Fibroblast of lung (primary cell): ENCODE results near the gene NAA60. TPM values are rescaled to one million over a fixed set of nuclear protein-coding genes. Genes with fewer than 3 reads are reported as not detected.

ENCODE experiments used
- DNase-seq, 2 donors: peaks; one replicate each; pipeline versions ENCODE4 v3.0.0 to v3.0.0-alpha.2; 2010; ENCODE audit warnings: low read depth in 2 of 2
- H2AFZ ChIP-seq: 2 replicates; pipeline ENCODE4 v1.5.1; 2012; ENCODE audit warnings: low read length, control low read depth, inconsistent platforms
- H3K27ac ChIP-seq: 2 replicates; pipeline ENCODE4 v1.5.1; 2011; ENCODE audit warnings: low read length, control low read depth; ENCODE audit not compliant: insufficient read depth
- H3K27me3 ChIP-seq: 2 replicates; pipeline ENCODE4 v1.5.1; 2011; ENCODE audit warnings: mild to moderate bottlenecking, low read length; ENCODE audit not compliant: control insufficient read depth, insufficient read depth
- H3K36me3 ChIP-seq: 2 replicates; pipeline ENCODE4 v1.5.1; 2011; ENCODE audit warnings: low read length; ENCODE audit not compliant: control insufficient read depth, insufficient read depth
- H3K4me1 ChIP-seq: 2 replicates; pipeline ENCODE4 v1.5.1; 2011; ENCODE audit warnings: low read length; ENCODE audit not compliant: control insufficient read depth, insufficient read depth; ENCODE audit errors: extremely low read depth
- H3K4me2 ChIP-seq: 2 replicates; pipeline ENCODE4 v1.5.1; 2011; ENCODE audit warnings: low read length, control low read depth; ENCODE audit not compliant: insufficient read depth; ENCODE audit errors: extremely low read depth
- H3K4me3 ChIP-seq, 4 experiments: fragments of 200-600 bp in 1 of 4; sonication (generic) in 1 of 4; replicated peaks in 1 of 4; 2 replicates each; pipeline ENCODE4 v1.5.1; 2011 to 2016; ENCODE audit warnings: low read length in 4 of 4, low read depth in 3 of 4, mild to moderate bottlenecking in 3 of 4, control low read depth in 2 of 4, inconsistent platforms in 1 of 4, mixed read lengths in 1 of 4; ENCODE audit not compliant: insufficient read depth in 1 of 4; ENCODE audit errors: control extremely low read depth in 1 of 4
- H3K79me2 ChIP-seq: 2 replicates; pipeline ENCODE4 v1.5.1; 2012; ENCODE audit warnings: mild to moderate bottlenecking, low read length, inconsistent platforms; ENCODE audit not compliant: control insufficient read depth, insufficient read depth
- H3K9ac ChIP-seq: 2 replicates; pipeline ENCODE4 v1.5.1; 2011; ENCODE audit warnings: mild to moderate bottlenecking, low read length, control low read depth; ENCODE audit not compliant: insufficient read depth
- H3K9me3 ChIP-seq: 2 replicates; pipeline ENCODE4 v1.5.1; 2012; ENCODE audit warnings: low read depth, low read length; ENCODE audit not compliant: control insufficient read depth, insufficient read depth
- H4K20me1 ChIP-seq: 2 replicates; pipeline ENCODE4 v1.5.1; 2011; ENCODE audit warnings: low read length; ENCODE audit not compliant: control insufficient read depth, insufficient read depth; ENCODE audit errors: extremely low read depth
- EZH2 ChIP-seq: IDR thresholded peaks from 2 replicates; pipeline ENCODE4 v1.5.1; 2012; ENCODE audit warnings: low read length, control low read depth, mild to moderate bottlenecking; ENCODE audit errors: missing control alignments
- polyA plus RNA-seq, 2 donors: library from polyadenylated mRNA; depleted of rRNA in 1 of 2; stranded (reverse) in 1 of 2; unstranded in 1 of 2; fragments of >200 nt; gene quantifications; 2 replicates each; pipeline ENCODE4 v1.2.1, GENCODE V29; 2011 to 2012; ENCODE audit warnings: missing spikeins in 1 of 2
- total RNA-seq: library from RNA; depleted of rRNA; stranded (reverse); fragments of >200 nt; gene quantifications from 2 replicates; pipeline ENCODE4 v1.2.1, GENCODE V29; 2014
- TF ChIP-seq, protein P1 (sequence below), 2 donors: IDR thresholded peaks in 1 of 2; conservative IDR thresholded peaks in 1 of 2; 1 replicate in 1 of 2; 2 replicates in 1 of 2; pipeline ENCODE4 v1.5.1; 2011 to 2012; ENCODE audit warnings: low read length in 2 of 2, control low read depth in 1 of 2, inconsistent platforms in 1 of 2, low read depth in 1 of 2, mild to moderate bottlenecking in 1 of 2

The NAA60 gene
- total and polyA plus RNA-seq, 2 donors (not counting 1 experiment from before 2014, with no cell fraction given): 12.6 to 33.6 TPM

DNA sequence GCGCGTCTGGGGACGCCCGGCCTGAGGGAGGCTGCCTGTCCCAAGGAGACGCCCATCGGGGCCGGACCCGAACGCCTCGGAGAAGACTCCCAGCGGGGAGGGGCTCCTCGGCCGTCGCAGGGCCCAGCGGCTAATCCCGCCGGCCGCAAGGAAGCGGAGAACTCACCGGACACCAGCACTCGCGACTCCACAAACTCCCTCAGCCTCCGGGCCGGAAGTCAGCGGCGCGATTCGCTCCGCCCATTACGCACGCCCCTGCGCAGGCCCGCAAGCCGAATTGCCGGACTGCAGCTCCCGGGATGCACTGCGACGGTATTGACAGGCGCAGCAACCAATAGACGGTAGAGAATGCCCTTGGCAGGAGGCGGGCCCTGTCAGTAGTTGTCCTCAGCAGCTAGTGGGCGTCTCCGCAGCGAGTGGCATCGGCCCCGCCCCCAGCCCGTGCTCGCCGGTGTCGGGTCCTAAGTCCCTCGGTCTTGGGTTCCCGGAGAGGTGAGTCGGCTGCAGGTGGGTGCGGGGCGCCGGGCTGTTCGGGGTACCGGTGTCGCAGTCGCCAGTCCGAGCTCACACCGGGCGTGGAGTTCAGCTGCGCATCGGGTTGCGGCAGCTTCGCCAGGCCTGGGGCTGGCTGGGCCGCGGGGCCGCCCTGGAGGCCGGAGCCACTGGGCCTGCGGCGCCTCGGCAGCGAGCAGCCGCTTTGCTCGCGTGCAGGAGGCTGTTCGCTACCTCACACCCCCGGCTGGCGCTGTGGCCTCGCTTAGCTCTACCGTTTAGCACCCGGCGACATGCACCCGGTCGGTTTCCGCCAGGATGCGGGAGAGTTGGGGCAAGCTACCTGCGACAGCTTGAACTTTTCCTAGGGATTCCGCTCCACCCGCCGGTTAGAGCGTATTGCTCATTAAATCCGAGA, 42.4 kb upstream of the NAA60 start, which contains the start of the genes ZNF174 and ZSCAN32:
Gene ZNF174, plus strand, starts transcription at position 437 of the 910 bp plus-strand sequence. CDS start 790 bp downstream, outside the sequence.
Gene ZSCAN32, minus strand, starts transcription at position 226 of the 910 bp plus-strand sequence. CDS start 3,447 bp downstream, outside the sequence.
- peaks cover 2% of the 10 kb centered on the region for H3K4me1 ChIP-seq
- peak within 1 kb of the TSS; percentile 88 for H3K4me2 ChIP-seq
- DNase-seq: peak; percentile 99
- peak within 1 kb of the TSS; percentile 86 for H3K27ac ChIP-seq
- no peaks in the 10 kb centered on the region for H3K9me3 ChIP-seq
- H3K79me2 ChIP-seq: peaks cover 12% of the 10 kb centered on the region
- H4K20me1 ChIP-seq: no peaks in the 10 kb centered on the region
- peak within 1 kb of the TSS; percentile 91 for H2AFZ ChIP-seq
- peak within 1 kb of the TSS; percentile 91 to 100 (median 96) for H3K4me3 ChIP-seq
- TF ChIP-seq, protein P1, sequence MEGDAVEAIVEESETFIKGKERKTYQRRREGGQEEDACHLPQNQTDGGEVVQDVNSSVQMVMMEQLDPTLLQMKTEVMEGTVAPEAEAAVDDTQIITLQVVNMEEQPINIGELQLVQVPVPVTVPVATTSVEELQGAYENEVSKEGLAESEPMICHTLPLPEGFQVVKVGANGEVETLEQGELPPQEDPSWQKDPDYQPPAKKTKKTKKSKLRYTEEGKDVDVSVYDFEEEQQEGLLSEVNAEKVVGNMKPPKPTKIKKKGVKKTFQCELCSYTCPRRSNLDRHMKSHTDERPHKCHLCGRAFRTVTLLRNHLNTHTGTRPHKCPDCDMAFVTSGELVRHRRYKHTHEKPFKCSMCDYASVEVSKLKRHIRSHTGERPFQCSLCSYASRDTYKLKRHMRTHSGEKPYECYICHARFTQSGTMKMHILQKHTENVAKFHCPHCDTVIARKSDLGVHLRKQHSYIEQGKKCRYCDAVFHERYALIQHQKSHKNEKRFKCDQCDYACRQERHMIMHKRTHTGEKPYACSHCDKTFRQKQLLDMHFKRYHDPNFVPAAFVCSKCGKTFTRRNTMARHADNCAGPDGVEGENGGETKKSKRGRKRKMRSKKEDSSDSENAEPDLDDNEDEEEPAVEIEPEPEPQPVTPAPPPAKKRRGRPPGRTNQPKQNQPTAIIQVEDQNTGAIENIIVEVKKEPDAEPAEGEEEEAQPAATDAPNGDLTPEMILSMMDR (conservative IDR thresholded peaks at IDR 0.05 in 1 of 2, IDR thresholded peaks at IDR 0.05 in 1 of 2; ENCODE audit: low read depth in 1 of 2, low read length in 2 of 2): no peak
- TF ChIP-seq EZH2: no peak
- H3K9ac ChIP-seq: peak within 1 kb of the TSS; percentile 87
- H3K27me3 ChIP-seq: no peaks in the 10 kb centered on the region
- peaks cover 9% of the 10 kb centered on the region for H3K36me3 ChIP-seq

DNA sequence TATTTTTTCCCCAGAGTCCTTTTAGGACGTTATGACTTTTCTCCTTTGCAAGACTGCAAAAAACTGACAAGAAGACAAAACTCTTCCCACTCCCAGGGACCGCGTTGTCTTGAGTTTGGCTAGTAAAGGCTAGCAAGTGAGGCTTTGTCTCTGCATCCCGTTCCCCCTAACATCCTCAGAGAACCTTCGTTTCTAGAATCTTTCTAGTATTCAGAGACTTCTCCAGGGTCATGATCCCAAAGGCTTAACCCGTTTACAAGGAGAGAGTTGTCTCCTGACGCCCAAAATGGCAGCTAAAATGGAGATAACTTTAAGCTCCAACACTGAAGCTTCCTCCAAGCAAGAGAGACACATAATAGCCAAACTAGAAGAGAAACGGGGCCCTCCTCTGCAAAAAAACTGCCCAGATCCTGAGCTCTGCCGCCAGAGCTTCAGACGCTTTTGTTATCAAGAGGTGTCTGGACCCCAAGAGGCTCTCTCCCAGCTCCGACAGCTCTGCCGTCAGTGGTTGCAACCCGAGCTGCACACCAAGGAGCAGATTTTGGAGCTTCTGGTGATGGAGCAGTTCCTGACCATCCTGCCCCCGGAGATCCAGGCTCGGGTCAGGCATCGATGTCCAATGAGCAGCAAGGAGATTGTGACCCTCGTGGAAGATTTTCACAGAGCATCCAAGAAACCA, 41.6 kb upstream of the NAA60 start:
- H3K27ac ChIP-seq: peak overlapping the region; percentile 68
- H3K4me3 ChIP-seq: peak overlapping the region; percentile 90 to 100 (median 92)
- peak; percentile 6 to 40 for DNase-seq
- peak overlapping the region; percentile 78 for H3K9ac ChIP-seq
- H3K4me2 ChIP-seq: peak overlapping the region; percentile 88
- H3K36me3 ChIP-seq: peaks cover 9% of the 10 kb centered on the region
- no peaks in the 10 kb centered on the region for H4K20me1 ChIP-seq
- H3K79me2 ChIP-seq: peaks cover 12% of the 10 kb centered on the region
- peak overlapping the region; percentile 86 for H2AFZ ChIP-seq
- peaks cover 2% of the 10 kb centered on the region for H3K4me1 ChIP-seq
- H3K27me3 ChIP-seq: no peaks in the 10 kb centered on the region
- no peaks in the 10 kb centered on the region for H3K9me3 ChIP-seq
- TF ChIP-seq, protein P1 (conservative IDR thresholded peaks at IDR 0.05 in 1 of 2, IDR thresholded peaks at IDR 0.05 in 1 of 2; ENCODE audit: low read depth in 1 of 2, low read length in 2 of 2): no peak
- no peak for TF ChIP-seq EZH2
